Calu3 (cell line): Measurements from ENCODE around the gene NRCAM. TPM values are rescaled to one million over a fixed set of nuclear protein-coding genes. Genes with fewer than 3 reads are reported as not detected.

Experiments used
- BruUV-seq: library from RNA; stranded (reverse); fragments of 400-500 nt; replicated peaks from 2 replicates; lab custom pipeline; 2021; lab: Mats Ljungman, UMichigan
- CTCF ChIA-PET: fragments of 300-600 bp; sonication (Branson Sonifier 250); formaldehyde crosslinking; loops from one replicate; lab custom pipeline; 2022; ENCODE audit warnings: antibody characterized with exemption; lab: Charles Lee
- DNase-seq: peaks from one replicate; pipeline ENCODE4 v3.0.0; 2022
- H3K27ac Mint-ChIP-seq: one replicate; pipeline ENCODE4 v1.8.0; 2022; ENCODE audit warnings: mixed read lengths; ENCODE audit not compliant: unreplicated experiment
- H3K27me3 Mint-ChIP-seq: one replicate; pipeline ENCODE4 v1.8.0; 2022; ENCODE audit warnings: mixed read lengths; ENCODE audit not compliant: unreplicated experiment
- H3K36me3 Mint-ChIP-seq: one replicate; pipeline ENCODE4 v1.8.0; 2022; ENCODE audit warnings: mild to moderate bottlenecking, moderate library complexity, mixed read lengths; ENCODE audit not compliant: insufficient read depth, unreplicated experiment
- H3K4me1 Mint-ChIP-seq: one replicate; pipeline ENCODE4 v1.8.0; 2022; ENCODE audit warnings: mild to moderate bottlenecking, low read depth, mixed read lengths; ENCODE audit not compliant: unreplicated experiment
- H3K4me3 Mint-ChIP-seq: one replicate; pipeline ENCODE4 v1.8.0; 2022; ENCODE audit warnings: mild to moderate bottlenecking, low read depth, moderate library complexity, mixed read lengths; ENCODE audit not compliant: unreplicated experiment
- H3K9me3 Mint-ChIP-seq: one replicate; pipeline ENCODE4 v1.8.0; 2022; ENCODE audit warnings: low read depth, mixed read lengths; ENCODE audit not compliant: unreplicated experiment
- intact Hi-C: fragments of 100-400 bp; cut with micrococcal nuclease; formaldehyde crosslinking; loops from one replicate; pipeline ENCODE4 v1.10.0; 2022; ENCODE audit not compliant: unreplicated experiment
- total RNA-seq: library from RNA; stranded (reverse); gene quantifications from 2 replicates; pipeline ENCODE4 v1.2.3, GENCODE V29; 2022
- TF ChIP-seq, protein P1 (sequence below): fragments of 200-600 bp; IDR thresholded peaks from one replicate; pipeline ENCODE4 v1.8.0; 2022; ENCODE audit warnings: antibody characterized with exemption; ENCODE audit not compliant: unreplicated experiment

Gene NRCAM
- total RNA-seq, 1 experiment from 2014 or later = 15.0 TPM

DNA sequence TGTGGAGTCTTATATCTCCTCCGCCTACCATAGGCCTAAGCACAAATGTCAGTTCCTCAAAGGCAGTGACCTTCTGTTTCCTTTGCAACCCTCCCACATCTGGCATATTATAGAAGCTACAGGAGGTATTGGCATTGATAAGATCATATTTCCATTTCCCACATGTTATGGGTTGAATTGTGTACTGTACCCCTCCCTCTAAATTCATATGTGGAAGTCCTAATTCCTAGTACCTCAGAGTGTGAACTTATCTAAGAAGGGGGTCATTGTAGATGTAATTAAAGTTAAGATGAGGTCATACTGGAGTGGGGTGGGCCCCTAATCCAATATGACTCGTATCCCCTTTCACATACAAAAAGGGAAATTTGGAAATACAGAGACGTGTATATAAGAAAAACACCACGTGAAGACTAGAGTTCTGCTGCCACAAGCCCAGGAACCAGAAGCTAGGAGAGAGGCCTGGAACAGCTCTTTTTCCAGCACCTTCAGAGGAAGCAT, 320.0 kb downstream of the NRCAM start:
- Mint-ChIP-seq H3K27ac (no peak overlapping the region), H3K4me3 (no peak overlapping the region), H3K36me3 (no peaks in the 10 kb centered on the region), H3K4me1 (no peaks in the 10 kb centered on the region), H3K27me3 (no peaks in the 10 kb centered on the region), H3K9me3 (no peaks in the 10 kb centered on the region)
- BruUV-seq = no TSS peak
- TF ChIP-seq, protein P1, sequence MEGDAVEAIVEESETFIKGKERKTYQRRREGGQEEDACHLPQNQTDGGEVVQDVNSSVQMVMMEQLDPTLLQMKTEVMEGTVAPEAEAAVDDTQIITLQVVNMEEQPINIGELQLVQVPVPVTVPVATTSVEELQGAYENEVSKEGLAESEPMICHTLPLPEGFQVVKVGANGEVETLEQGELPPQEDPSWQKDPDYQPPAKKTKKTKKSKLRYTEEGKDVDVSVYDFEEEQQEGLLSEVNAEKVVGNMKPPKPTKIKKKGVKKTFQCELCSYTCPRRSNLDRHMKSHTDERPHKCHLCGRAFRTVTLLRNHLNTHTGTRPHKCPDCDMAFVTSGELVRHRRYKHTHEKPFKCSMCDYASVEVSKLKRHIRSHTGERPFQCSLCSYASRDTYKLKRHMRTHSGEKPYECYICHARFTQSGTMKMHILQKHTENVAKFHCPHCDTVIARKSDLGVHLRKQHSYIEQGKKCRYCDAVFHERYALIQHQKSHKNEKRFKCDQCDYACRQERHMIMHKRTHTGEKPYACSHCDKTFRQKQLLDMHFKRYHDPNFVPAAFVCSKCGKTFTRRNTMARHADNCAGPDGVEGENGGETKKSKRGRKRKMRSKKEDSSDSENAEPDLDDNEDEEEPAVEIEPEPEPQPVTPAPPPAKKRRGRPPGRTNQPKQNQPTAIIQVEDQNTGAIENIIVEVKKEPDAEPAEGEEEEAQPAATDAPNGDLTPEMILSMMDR = no peak
- CTCF ChIA-PET = no interaction called here
- no peak for DNase-seq
- intact Hi-C loops = no loop called here

DNA sequence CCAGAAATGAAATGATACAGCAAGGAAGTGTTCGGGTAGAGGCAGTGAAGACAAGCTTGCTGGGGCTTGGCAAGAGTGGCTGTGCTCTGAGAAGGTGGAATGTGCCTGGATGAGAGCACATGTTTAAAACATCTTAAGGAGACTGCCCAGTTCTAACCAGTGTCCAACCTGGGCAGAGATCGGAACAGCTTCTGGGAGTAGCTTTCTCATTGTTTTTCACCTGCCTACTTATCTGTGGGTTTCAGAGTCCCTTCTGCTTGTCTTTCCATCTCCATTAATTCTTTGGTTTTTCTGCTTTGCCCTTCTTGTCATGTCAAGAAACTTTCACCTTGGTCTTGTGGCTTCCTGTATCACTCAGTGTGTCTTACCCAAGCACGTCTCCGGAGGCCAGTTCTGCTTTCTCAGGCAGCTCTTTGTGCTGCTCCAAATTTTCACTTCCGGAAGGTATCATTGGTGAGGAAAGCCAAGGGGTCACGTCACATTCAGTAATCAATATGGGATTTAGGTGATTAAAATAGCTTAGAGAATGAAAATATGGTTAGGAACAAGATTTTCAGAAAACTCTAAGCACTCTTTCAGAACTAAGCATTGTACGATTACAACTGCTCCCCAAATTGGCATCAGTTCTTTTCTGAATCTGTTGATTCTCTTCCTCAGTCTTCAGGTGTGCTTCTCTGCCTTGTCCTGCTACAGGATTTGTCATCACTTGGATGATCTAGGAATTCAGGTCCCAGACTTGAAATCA, 320.6 kb downstream of the NRCAM start:
- Mint-ChIP-seq H3K9me3 (no peaks in the 10 kb centered on the region), H3K4me1 (no peaks in the 10 kb centered on the region), H3K4me3 (no peak overlapping the region), H3K36me3 (no peaks in the 10 kb centered on the region), H3K27me3 (no peaks in the 10 kb centered on the region), H3K27ac (no peak overlapping the region)
- TF ChIP-seq, protein P1 = no peak
- BruUV-seq = no TSS peak
- intact Hi-C loops = no loop called here
- CTCF ChIA-PET = no interaction called here
- no peak for DNase-seq

DNA sequence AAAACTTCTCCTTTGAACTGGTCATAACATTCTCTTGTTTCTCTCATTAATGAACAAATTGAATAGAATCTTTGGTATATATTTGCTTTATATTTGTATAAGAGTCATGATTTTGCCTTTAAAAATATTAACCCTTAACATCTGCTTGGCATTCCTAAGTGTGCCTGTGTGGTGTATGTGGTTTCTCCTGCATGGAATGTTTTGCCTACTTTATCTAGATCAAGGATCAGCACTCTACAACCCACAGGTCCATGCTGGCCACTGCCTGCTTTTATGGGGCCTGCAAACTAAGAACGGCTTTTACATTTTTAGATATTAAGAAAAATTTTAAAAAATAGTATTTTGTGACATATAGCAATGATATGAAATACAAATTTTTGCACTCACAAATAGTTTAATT, 321.8 kb downstream of the NRCAM start:
- no peak overlapping the region for H3K4me3 Mint-ChIP-seq
- TF ChIP-seq, protein P1 = no peak
- no peak overlapping the region for H3K27ac Mint-ChIP-seq
- H3K36me3 Mint-ChIP-seq = no peaks in the 10 kb centered on the region
- no peaks in the 10 kb centered on the region for H3K4me1 Mint-ChIP-seq
- no peak for DNase-seq
- no peaks in the 10 kb centered on the region for H3K27me3 Mint-ChIP-seq
- CTCF ChIA-PET = no interaction called here
- H3K9me3 Mint-ChIP-seq = no peaks in the 10 kb centered on the region
- intact Hi-C loops = no loop called here
- BruUV-seq = no TSS peak

DNA sequence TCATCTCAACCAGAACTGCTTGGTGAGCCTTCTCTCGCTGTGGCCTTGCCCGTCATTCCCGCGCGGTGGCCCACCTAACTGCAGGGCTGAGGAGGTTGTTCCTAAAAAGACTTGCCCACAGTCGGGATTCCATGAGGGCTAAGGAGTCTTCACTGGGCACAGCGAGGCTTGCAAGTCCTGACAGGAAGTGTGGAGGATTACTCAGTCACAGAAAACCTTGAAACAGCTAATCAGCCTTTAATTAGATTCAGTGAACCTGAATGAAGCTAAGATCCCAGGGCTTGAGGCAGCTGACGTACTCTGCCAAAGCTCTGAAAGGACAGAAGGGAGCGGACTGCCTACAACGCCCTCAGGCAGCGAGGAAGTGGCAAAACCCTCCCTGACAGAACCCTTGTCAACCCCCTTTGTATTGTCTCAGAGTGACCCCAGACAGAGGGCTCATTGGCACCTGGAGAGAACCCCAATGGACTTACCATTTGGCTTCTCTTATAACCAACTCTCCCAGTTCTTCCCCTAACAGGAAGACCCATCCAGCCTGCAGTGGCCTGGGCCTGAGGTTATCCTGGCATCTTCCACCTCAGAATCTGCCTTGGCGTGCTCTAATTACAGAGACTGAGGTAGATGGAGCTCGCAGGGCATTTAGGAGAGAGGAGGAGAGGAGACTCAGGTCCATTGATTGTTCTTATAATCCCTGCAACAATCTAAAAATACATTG, 323.5 kb downstream of the NRCAM start:
- H3K27me3 Mint-ChIP-seq = no peaks in the 10 kb centered on the region
- DNase-seq = no peak
- no peaks in the 10 kb centered on the region for H3K9me3 Mint-ChIP-seq
- H3K36me3 Mint-ChIP-seq = no peaks in the 10 kb centered on the region
- H3K27ac Mint-ChIP-seq = no peak overlapping the region
- CTCF ChIA-PET = no interaction called here
- no peak overlapping the region for H3K4me3 Mint-ChIP-seq
- H3K4me1 Mint-ChIP-seq = no peaks in the 10 kb centered on the region
- intact Hi-C loops = no loop called here
- TF ChIP-seq, protein P1 = no peak
- no TSS peak for BruUV-seq
